GM12873 (cell line): Measurements from ENCODE around the gene LGR6.

Experiments
- TF ChIP-seq, protein P1 (sequence below): IDR thresholded peaks from 2 replicates; pipeline ENCODE4 v1.5.1; 2012; ENCODE audit warnings: low read depth, mild to moderate bottlenecking, moderate library complexity, low read length, control low read depth; ENCODE audit not compliant: insufficient read depth; ENCODE audit errors: missing control alignments

Gene LGR6

GRCh38 chr1:202268817-202269216, 75.2 kb downstream of the LGR6 start:
- TF ChIP-seq, protein P1, sequence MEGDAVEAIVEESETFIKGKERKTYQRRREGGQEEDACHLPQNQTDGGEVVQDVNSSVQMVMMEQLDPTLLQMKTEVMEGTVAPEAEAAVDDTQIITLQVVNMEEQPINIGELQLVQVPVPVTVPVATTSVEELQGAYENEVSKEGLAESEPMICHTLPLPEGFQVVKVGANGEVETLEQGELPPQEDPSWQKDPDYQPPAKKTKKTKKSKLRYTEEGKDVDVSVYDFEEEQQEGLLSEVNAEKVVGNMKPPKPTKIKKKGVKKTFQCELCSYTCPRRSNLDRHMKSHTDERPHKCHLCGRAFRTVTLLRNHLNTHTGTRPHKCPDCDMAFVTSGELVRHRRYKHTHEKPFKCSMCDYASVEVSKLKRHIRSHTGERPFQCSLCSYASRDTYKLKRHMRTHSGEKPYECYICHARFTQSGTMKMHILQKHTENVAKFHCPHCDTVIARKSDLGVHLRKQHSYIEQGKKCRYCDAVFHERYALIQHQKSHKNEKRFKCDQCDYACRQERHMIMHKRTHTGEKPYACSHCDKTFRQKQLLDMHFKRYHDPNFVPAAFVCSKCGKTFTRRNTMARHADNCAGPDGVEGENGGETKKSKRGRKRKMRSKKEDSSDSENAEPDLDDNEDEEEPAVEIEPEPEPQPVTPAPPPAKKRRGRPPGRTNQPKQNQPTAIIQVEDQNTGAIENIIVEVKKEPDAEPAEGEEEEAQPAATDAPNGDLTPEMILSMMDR = no peak

GRCh38 chr1:202270871-202271326, 77.3 kb downstream of the LGR6 start:
- TF ChIP-seq, protein P1 = no peak

- TF ChIP-seq, protein P1 = no peak
These were observed 78.7 kb downstream of the LGR6 start for GRCh38 chr1:202272103-202272845.

GRCh38 chr1:202274611-202275010, 81.0 kb downstream of the LGR6 start:
- TF ChIP-seq, protein P1 = peak; percentile 72

GRCh38 chr1:202275061-202275770, 81.6 kb downstream of the LGR6 start:
- TF ChIP-seq, protein P1 = no peak

DNA sequence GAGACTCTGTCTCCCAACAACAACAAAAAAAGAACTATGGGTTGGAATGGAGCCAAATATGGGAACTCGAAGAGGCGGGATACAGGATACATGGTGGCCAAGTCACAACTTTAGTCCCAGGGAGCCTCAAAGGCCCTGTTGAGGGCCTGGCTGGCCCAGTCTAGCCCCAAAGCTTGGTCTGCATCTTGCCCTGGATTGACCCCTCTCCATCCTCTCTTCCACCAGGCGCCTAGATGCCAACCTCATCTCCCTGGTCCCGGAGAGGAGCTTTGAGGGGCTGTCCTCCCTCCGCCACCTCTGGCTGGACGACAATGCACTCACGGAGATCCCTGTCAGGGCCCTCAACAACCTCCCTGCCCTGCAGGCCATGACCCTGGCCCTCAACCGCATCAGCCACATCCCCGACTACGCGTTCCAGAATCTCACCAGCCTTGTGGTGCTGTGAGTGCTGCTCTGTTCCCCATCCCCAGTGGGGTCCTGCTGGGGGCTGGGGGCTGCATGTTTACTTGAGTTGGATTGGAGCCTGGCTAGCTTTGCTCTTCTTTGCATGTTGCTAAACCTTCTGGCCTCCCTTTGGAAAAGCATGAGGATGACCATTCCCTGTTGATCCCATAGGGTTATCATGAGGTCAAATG, 82.6 kb downstream of the LGR6 start:
- TF ChIP-seq, protein P1 = no peak

DNA sequence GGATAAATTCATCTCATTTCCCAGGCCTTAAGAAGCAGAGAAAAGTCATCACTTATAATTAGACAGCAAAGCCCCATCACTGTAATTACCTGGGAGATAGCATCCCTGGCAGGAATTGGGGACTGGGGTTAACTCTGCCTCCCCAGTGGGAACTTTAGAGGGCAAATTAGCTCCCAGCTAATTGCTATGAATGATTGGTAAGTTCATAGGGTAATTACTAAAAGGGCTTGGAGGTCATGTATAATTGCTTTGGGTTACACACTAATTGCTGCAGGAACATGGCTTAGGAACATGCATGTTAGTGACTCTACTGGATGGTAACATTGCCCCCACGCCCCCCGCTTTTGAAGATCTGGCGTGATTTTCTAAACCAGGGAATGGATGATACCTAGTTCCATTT, 83.3 kb downstream of the LGR6 start:
- TF ChIP-seq, protein P1 = no peak
